ENCODE measurements around the gene DOHH. TPM values are rescaled to one million over a fixed set of nuclear protein-coding genes. Genes with fewer than 3 reads are reported as not detected.

DOHH gene
- total and polyA plus RNA-seq, 9 of the 15 experiments (the other 6 are each of a cell fraction or from before 2014, with no cell fraction given): 0.14 to 47.2 (median 5.1) TPM

- no peak for TF ChIP-seq ZBTB11 (CRISPR knock-in tag; IDR thresholded peaks at IDR 0.05)
- TF ChIP-seq ZFP91 (CRISPR knock-in tag; IDR thresholded peaks at IDR 0.05): no peak
- no peak for TF ChIP-seq TCF7L2 (IDR thresholded peaks at IDR 0.05; ENCODE audit: low read depth, low read length)
- no peak for TF ChIP-seq HDAC8 (tag; IDR thresholded peaks at IDR 0.05)
- no peak for TF ChIP-seq ZNF780A (CRISPR knock-in tag; IDR thresholded peaks at IDR 0.05)
- peak; percentile 91 for TF ChIP-seq ZNF316 (IDR thresholded peaks at IDR 0.05)
- TF ChIP-seq MAFF (IDR thresholded peaks at IDR 0.05; ENCODE audit: low read length): peak; percentile 32; the same call in 1 of the 2 replicates
- no peak for TF ChIP-seq ZNF134 (CRISPR knock-in tag; conservative IDR thresholded peaks at IDR 0.05)
- TF ChIP-seq POLR2A (conservative IDR thresholded peaks at IDR 0.05): 0 out of 2 replicates have a peak, but pooled peaks have one; percentile 41
- TF ChIP-seq ZNF24 (IDR thresholded peaks at IDR 0.05): no peak
- TF ChIP-seq RBM22 (IDR thresholded peaks at IDR 0.05; ENCODE audit: low read depth, low read length, poor library complexity, severe bottlenecking): peak; percentile 74
- peak; percentile 48 for TF ChIP-seq ATF7 (IDR thresholded peaks at IDR 0.05)
- no peak for TF ChIP-seq ZNF77 (CRISPR knock-in tag; IDR thresholded peaks at IDR 0.05)
- no peak for TF ChIP-seq PATZ1 (CRISPR knock-in tag; IDR thresholded peaks at IDR 0.05; ENCODE audit: borderline replicate concordance)
- TF ChIP-seq ZNF717 (CRISPR knock-in tag; IDR thresholded peaks at IDR 0.05): no peak
- TF ChIP-seq TAL1 (IDR thresholded peaks at IDR 0.05): no peak
- peak; percentile 86 for TF ChIP-seq C11orf30 (IDR thresholded peaks at IDR 0.05; ENCODE audit: low read depth)
These were observed 41.2 kb downstream of the DOHH start (continued) for GRCh38 chr19:3459089-3459881.
